SK-N-SH (cell line): ENCODE results near the gene FMOD. TPM values are rescaled to one million over a fixed set of nuclear protein-coding genes. Genes with fewer than 3 reads are reported as not detected.

Source experiments
- CTCF ChIA-PET: fragments of 300-600, 350-600 bp; formaldehyde crosslinking; extraction: SDS; loops from one replicate; lab custom pipeline; 2021; lab: Yijun Ruan, JAX
- POLR2A ChIA-PET: fragments of 350-600 bp; sonication (Branson Sonifier 250); formaldehyde crosslinking; extraction: SDS; loops from one replicate; lab custom pipeline; 2020; ENCODE audit warnings: antibody characterized with exemption, inconsistent platforms; lab: Yijun Ruan, JAX
- DNase-seq: peaks from one replicate; pipeline ENCODE4 v3.0.0; 2012
- H2AFZ ChIP-seq: fragments of 200-600 bp; sonication (generic); 2 replicates; pipeline ENCODE4 v1.8.1; 2016; ENCODE audit warnings: antibody characterized with exemption, mild to moderate bottlenecking, low read depth
- H3F3A ChIP-seq: fragments of 200-600 bp; sonication (generic); replicated peaks from 2 replicates; pipeline ENCODE3; 2016; ENCODE audit warnings: antibody characterized with exemption, mild to moderate bottlenecking; ENCODE audit not compliant: insufficient read depth
- H3K27ac ChIP-seq, 2 experiments: fragments of 200-500 bp in 1 of 2; fragments of 200-600 bp in 1 of 2; sonication (Bioruptor generic) in 1 of 2; sonication (generic), shearing (Covaris generic) in 1 of 2; 2 replicates each; pipeline versions ENCODE4 v1.5.1 to v1.6.1; 2014 to 2016; ENCODE audit warnings: low read depth in 2 of 2, inconsistent platforms in 1 of 2, low read length in 1 of 2, mild to moderate bottlenecking in 1 of 2, mixed read lengths in 1 of 2
- H3K27me3 ChIP-seq: fragments of 200-600 bp; sonication (generic), shearing (Covaris generic); 2 replicates; pipeline ENCODE4 v1.6.1; 2016; ENCODE audit warnings: mixed run types; ENCODE audit not compliant: insufficient read depth
- H3K36me3 ChIP-seq, 2 experiments: fragments of 200-500 bp in 1 of 2; fragments of 200-600 bp in 1 of 2; sonication (Bioruptor generic) in 1 of 2; sonication (generic) in 1 of 2; replicated peaks in 1 of 2; 2 replicates each; pipeline versions ENCODE3 to v1.5.1; 2014 to 2016; ENCODE audit warnings: low read length in 1 of 2, mild to moderate bottlenecking in 1 of 2; ENCODE audit not compliant: insufficient read depth in 2 of 2, control insufficient read depth in 1 of 2
- H3K4me1 ChIP-seq, 2 experiments: fragments of 200-500 bp in 1 of 2; fragments of 200-600 bp in 1 of 2; sonication (Bioruptor generic) in 1 of 2; sonication (generic), shearing (Covaris generic) in 1 of 2; 2 replicates each; pipeline versions ENCODE4 v1.5.1 to v1.6.1; 2014 to 2016; ENCODE audit warnings: low read depth in 1 of 2, low read length in 1 of 2, mixed run types in 1 of 2; ENCODE audit not compliant: insufficient read depth in 2 of 2, control insufficient read depth in 1 of 2
- H3K4me2 ChIP-seq: fragments of 200-600 bp; sonication (generic), shearing (Covaris generic); 2 replicates; pipeline ENCODE4 v1.6.1; 2017; ENCODE audit warnings: mixed run types
- H3K4me3 ChIP-seq, 2 experiments: fragments of 200-500 bp in 1 of 2; fragments of 200-600 bp in 1 of 2; sonication (Bioruptor generic) in 1 of 2; sonication (generic), shearing (Covaris generic) in 1 of 2; 2 replicates each; pipeline versions ENCODE4 v1.5.1 to v1.8.1; 2014 to 2016; ENCODE audit warnings: low read depth in 2 of 2, inconsistent platforms in 1 of 2, low read length in 1 of 2, mild to moderate bottlenecking in 1 of 2, mixed read lengths in 1 of 2, moderate library complexity in 1 of 2
- H3K79me2 ChIP-seq: fragments of 200-600 bp; sonication (generic); 2 replicates; pipeline ENCODE4 v1.8.1; 2017; ENCODE audit warnings: mild to moderate bottlenecking; ENCODE audit not compliant: insufficient read depth
- H3K9ac ChIP-seq: fragments of 200-600 bp; sonication (generic); 2 replicates; pipeline ENCODE4 v1.6.1; 2017; ENCODE audit warnings: mixed run types
- H3K9me2 ChIP-seq: fragments of 200-600 bp; sonication (generic); 2 replicates; pipeline ENCODE4 v1.6.1; 2017; ENCODE audit warnings: mixed run types
- H3K9me3 ChIP-seq: fragments of 200-600 bp; sonication (generic); 2 replicates; pipeline ENCODE4 v1.6.1; 2017; ENCODE audit warnings: mixed run types, mild to moderate bottlenecking, moderate library complexity
- H4K20me1 ChIP-seq: fragments of 200-600 bp; sonication (generic); 2 replicates; pipeline ENCODE4 v1.6.1; 2017; ENCODE audit warnings: mild to moderate bottlenecking, mixed run types; ENCODE audit not compliant: insufficient read depth
- CHD2 ChIP-seq: fragments of 150-350 bp; IDR thresholded peaks from 2 replicates; pipeline ENCODE4 v1.6.1; 2018; ENCODE audit warnings: low read length; ENCODE audit not compliant: partially characterized antibody
- CTCF ChIP-seq: fragments of 200-600 bp; sonication (generic); IDR thresholded peaks from 2 replicates; pipeline ENCODE4 v1.6.1; 2017; ENCODE audit warnings: antibody characterized with exemption, mild to moderate bottlenecking, moderate library complexity
- ELF1 ChIP-seq: IDR thresholded peaks from 2 replicates; pipeline ENCODE4 v1.4.0; 2012
- EP300 ChIP-seq, 2 experiments: IDR thresholded peaks; 2 replicates each; pipeline versions ENCODE4 v1.4.0 to v1.6.1; 2012; ENCODE audit warnings: borderline replicate concordance in 1 of 2, low read depth in 1 of 2, low read length in 1 of 2
- EZH2phosphoT487 ChIP-seq: fragments of 200-600 bp; sonication (generic); IDR thresholded peaks from 2 replicates; pipeline ENCODE4 v1.6.1; 2017; ENCODE audit warnings: low read depth, mixed run types, mild to moderate bottlenecking, antibody characterized with exemption, moderate library complexity, borderline replicate concordance
- FOXM1 ChIP-seq: IDR thresholded peaks from 2 replicates; pipeline ENCODE4 v1.4.0; 2012; ENCODE audit warnings: low read depth, mild to moderate bottlenecking
- GABPA ChIP-seq: IDR thresholded peaks from 2 replicates; pipeline ENCODE4 v1.4.0; 2012; ENCODE audit warnings: low read depth, mild to moderate bottlenecking
- JUND ChIP-seq: IDR thresholded peaks from 2 replicates; pipeline ENCODE4 v1.4.0; 2012
- MAX ChIP-seq: IDR thresholded peaks from 2 replicates; pipeline ENCODE4 v1.4.0; 2012; ENCODE audit warnings: low read depth
- MEF2A ChIP-seq: IDR thresholded peaks from 2 replicates; pipeline ENCODE4 v1.4.0; 2012; ENCODE audit warnings: low read depth, borderline replicate concordance
- MXI1 ChIP-seq: IDR thresholded peaks from 2 replicates; pipeline ENCODE4 v1.6.1; 2012; ENCODE audit warnings: mild to moderate bottlenecking, low read depth, low read length, improper control_type of control experiment
- PBX3 ChIP-seq: IDR thresholded peaks from 2 replicates; pipeline ENCODE4; 2012
- POLR2AphosphoS5 ChIP-seq: IDR thresholded peaks from 2 replicates; pipeline ENCODE4 v1.6.1; 2012; ENCODE audit warnings: low read depth, low read length
- REST ChIP-seq: IDR thresholded peaks from 2 replicates; pipeline ENCODE4 v1.6.1; 2012; ENCODE audit warnings: mild to moderate bottlenecking, low read depth, low read length, moderate library complexity
- RFX5 ChIP-seq: IDR thresholded peaks from 2 replicates; pipeline ENCODE4 v1.6.1; 2012; ENCODE audit warnings: mild to moderate bottlenecking, improper control_type of control experiment, low read length
- RXRA ChIP-seq: IDR thresholded peaks from 2 replicates; pipeline ENCODE4 v1.4.0; 2012; ENCODE audit warnings: low read depth, mild to moderate bottlenecking, borderline replicate concordance
- SMC3 ChIP-seq: IDR thresholded peaks from 2 replicates; pipeline ENCODE4 v1.6.1; 2012; ENCODE audit warnings: low read depth, low read length, improper control_type of control experiment
- TCF12 ChIP-seq: IDR thresholded peaks from 2 replicates; pipeline ENCODE4 v1.4.0; 2012
- TEAD4 ChIP-seq: IDR thresholded peaks from 2 replicates; pipeline ENCODE4 v1.4.0; 2012; ENCODE audit warnings: mild to moderate bottlenecking, borderline replicate concordance; ENCODE audit not compliant: insufficient read depth
- USF1 ChIP-seq: IDR thresholded peaks from 2 replicates; pipeline ENCODE4 v1.4.0; 2012; ENCODE audit warnings: low read depth, borderline replicate concordance
- ZBTB33 ChIP-seq: IDR thresholded peaks from 2 replicates; pipeline ENCODE4 v1.4.0; 2012; ENCODE audit warnings: low read depth, borderline replicate concordance
- WGBS: methylation state at CpG from one replicate; pipeline ENCODE4 v1.1.6; 2017; ENCODE audit warnings: low lambda C conversion rate; 5-methylcytosine and 5-hydroxymethylcytosine counted together
- polyA plus RNA-seq, 3 experiments: library from polyadenylated mRNA; depleted of rRNA; stranded (reverse); fragments of >200 nt; gene quantifications; 2 replicates each; pipeline ENCODE4 v1.2.3, GENCODE V29; 2012

Gene FMOD
- polyA plus RNA-seq, 1 of the 3 experiments (the other 2 are of a cell fraction), result not detected

GRCh38 chr1:203305809-203306088, 45.2 kb downstream of the FMOD start (continued):
- TF ChIP-seq MXI1 (no peak), GABPA (no peak), TCF12 (no peak), SMC3 (no peak), RXRA (no peak), PBX3 (no peak), EZH2phosphoT487 (no peak)

GRCh38 chr1:203304919-203305808, 45.8 kb downstream of the FMOD start, which contains the start of gene BTG2:
Gene BTG2 (plus strand): TSS chr1:203305519. CDS start chr1:203305607, 88 bp downstream.
- H4K20me1 ChIP-seq, result peaks cover 36% of the 10 kb centered on the region
- peaks cover 32% of the 10 kb centered on the region for H3K79me2 ChIP-seq
- H3K4me1 ChIP-seq, result peaks cover 22 to 53% of the 10 kb centered on the region in 2 experiments
- H3K9me2 ChIP-seq, result no peaks in the 10 kb centered on the region
- peak within 1 kb of the TSS; percentile 83 for H3K9ac ChIP-seq
- peak; percentile 99 for DNase-seq
- H3K36me3 ChIP-seq, result peaks cover 15 to 23% of the 10 kb centered on the region in 2 experiments
- H3K4me3 ChIP-seq, result peak within 1 kb of the TSS; percentile 84 to 94
- H3K27me3 ChIP-seq, result no peaks in the 10 kb centered on the region
- 25% methylated on average over 24 of the region's 79 CpGs for WGBS
- H2AFZ ChIP-seq, result peak within 1 kb of the TSS; percentile 80
- H3F3A ChIP-seq, result peaks cover 4% of the 10 kb centered on the region
- CTCF ChIA-PET, result interaction anchor here (0.6 to 9.2 kb wide), 12 partner anchors 12 to 183 kb away, joined by 3 to 127 read pairs (median 6); no protein-coding TSS in a partner anchor
- peak within 1 kb of the TSS; percentile 45 to 83; a peak in 3 of 4 replicates for H3K27ac ChIP-seq
- no peaks in the 10 kb centered on the region for H3K9me3 ChIP-seq
- peak within 1 kb of the TSS; percentile 99 for H3K4me2 ChIP-seq
- POLR2A ChIA-PET, result interaction anchor here (1.0 to 2.5 kb wide), 3 partner anchors 11 to 28 kb away, joined by 3 to 15 read pairs (median 12); no protein-coding TSS in a partner anchor
- TF ChIP-seq FOXM1 (no peak), RXRA (no peak), GABPA (no peak), TEAD4 (no peak), RFX5 (no peak), CHD2 (peak; percentile 28), ZBTB33 (no peak), EP300 (IDR thresholded peaks at IDR 0.05; ENCODE audit: borderline replicate concordance in 1 of 2, low read depth in 1 of 2, low read length in 1 of 2) (no peak), USF1 (no peak), POLR2AphosphoS5 (peak; percentile 100), MEF2A (no peak), JUND (peak; percentile 13; the same call in 1 of the 2 replicates), ELF1 (no peak), MAX (no peak), REST (peak; percentile 59; the same call in 1 of the 2 replicates), CTCF (no peak)
